Loucy (cell line): ENCODE data around the gene OR10H4.
"Not testable (repeated sequence)": the region's sequence is repeated elsewhere in the genome, so short reads cannot be mapped to it uniquely, and the experiment has no call there.

Source experiments
- H2AFZ ChIP-seq: fragments of 200-600 bp; sonication (generic); 2 replicates; pipeline ENCODE4 v1.6.0; 2016; ENCODE audit warnings: antibody characterized with exemption, mild to moderate bottlenecking, low read length, moderate library complexity
- H3F3A ChIP-seq: fragments of 200-600 bp; 2 replicates; pipeline ENCODE4 v1.6.0; 2016; ENCODE audit warnings: antibody characterized with exemption, low read depth, mild to moderate bottlenecking
- H3K27me3 ChIP-seq: fragments of 200-600 bp; sonication (generic); 2 replicates; pipeline ENCODE4 v1.6.1; 2014; ENCODE audit warnings: low read length, mild to moderate bottlenecking; ENCODE audit not compliant: insufficient read depth, poor library complexity, severe bottlenecking
- H3K36me3 ChIP-seq: fragments of 200-600 bp; sonication (generic); 2 replicates; pipeline ENCODE4 v1.6.1; 2016; ENCODE audit warnings: low read length; ENCODE audit not compliant: insufficient read depth
- H3K4me1 ChIP-seq: fragments of 200-600 bp; sonication (generic); 2 replicates; pipeline ENCODE4 v1.5.1; 2014; ENCODE audit warnings: low read length, mild to moderate bottlenecking; ENCODE audit not compliant: insufficient read depth, poor library complexity, severe bottlenecking
- H3K4me2 ChIP-seq: fragments of 200-600 bp; sonication (generic); 2 replicates; pipeline ENCODE4 v1.6.0; 2014; ENCODE audit warnings: antibody characterized with exemption, low read length, low read depth, mild to moderate bottlenecking; ENCODE audit not compliant: poor library complexity, severe bottlenecking
- H3K4me3 ChIP-seq: fragments of 200-600 bp; sonication (generic); 2 replicates; pipeline ENCODE4 v1.5.1; 2014; ENCODE audit warnings: low read length, mild to moderate bottlenecking, mixed read lengths; ENCODE audit not compliant: poor library complexity, severe bottlenecking
- H3K79me2 ChIP-seq: fragments of 200-600 bp; sonication (generic); 2 replicates; pipeline ENCODE4 v1.6.1; 2014; ENCODE audit warnings: low read length; ENCODE audit not compliant: insufficient read depth
- H3K9ac ChIP-seq: fragments of 200-600 bp; sonication (generic); 2 replicates; pipeline ENCODE4 v1.6.0; 2014; ENCODE audit warnings: mild to moderate bottlenecking, low read depth, low read length, moderate library complexity; ENCODE audit not compliant: poor library complexity, severe bottlenecking
- H3K9me2 ChIP-seq: fragments of 200-600 bp; sonication (generic); replicated peaks from 2 replicates; pipeline ENCODE4 v1.6.1; 2016; ENCODE audit warnings: low read depth, low read length, mixed read lengths
- H3K9me3 ChIP-seq: fragments of 200-600 bp; sonication (generic); 2 replicates; pipeline ENCODE4 v1.6.1; 2014; ENCODE audit warnings: mild to moderate bottlenecking, antibody characterized with exemption, low read length, low read depth; ENCODE audit not compliant: insufficient read depth
- H4K20me1 ChIP-seq: fragments of 200-600 bp; sonication (generic); 2 replicates; pipeline ENCODE4 v1.6.0; 2014; ENCODE audit warnings: antibody characterized with exemption, low read length, mild to moderate bottlenecking; ENCODE audit not compliant: insufficient read depth, poor library complexity, severe bottlenecking
- EZH2phosphoT487 ChIP-seq: fragments of 200-600 bp; IDR thresholded peaks from 2 replicates; pipeline ENCODE4 v1.6.1; 2018; ENCODE audit warnings: antibody characterized with exemption, mild to moderate bottlenecking, moderate library complexity, borderline replicate concordance
- TF ChIP-seq, protein P1 (sequence below): fragments of 200-600 bp; sonication (generic); conservative IDR thresholded peaks from 2 replicates; pipeline ENCODE4 v1.5.1; 2014; ENCODE audit warnings: mild to moderate bottlenecking, antibody characterized with exemption, low read length

Gene OR10H4

DNA sequence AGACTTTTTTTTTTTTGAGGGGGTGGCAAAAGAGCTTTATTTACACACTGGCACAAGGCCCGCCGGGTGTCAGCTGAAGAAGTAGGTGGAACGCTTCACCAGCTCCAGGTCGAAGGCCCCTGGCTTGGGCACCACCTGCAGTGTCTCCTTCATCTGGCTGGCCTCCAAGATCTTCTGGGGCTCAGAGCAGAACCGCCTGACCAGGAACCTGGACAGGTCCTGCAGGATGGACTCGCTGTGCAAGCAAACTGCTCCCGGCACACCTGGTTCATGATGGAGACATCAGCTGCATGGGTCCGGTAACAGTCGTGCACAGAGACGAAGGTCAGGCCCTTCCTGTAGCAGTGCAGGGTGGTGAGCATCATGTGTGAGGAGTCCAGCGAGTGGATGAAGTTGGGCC lies 46.6 kb upstream of the OR10H4 start:
- Histone ChIP-seq H3K4me1 (peaks cover 46% of the 10 kb centered on the region), H3K9ac (no peak overlapping the region), H3F3A (peaks cover 10% of the 10 kb centered on the region; the same call in 1 of the 2 replicates), H3K4me2 (no peak overlapping the region), H3K9me2 (no peaks in the 10 kb centered on the region), H3K9me3 (no peaks in the 10 kb centered on the region; the same call in 1 of the 2 replicates), H3K79me2 (peaks cover 20% of the 10 kb centered on the region; the same call in 1 of the 2 replicates), H3K4me3 (no peak overlapping the region), H2AFZ (no peak overlapping the region), H4K20me1 (no peaks in the 10 kb centered on the region), H3K27me3 (no peaks in the 10 kb centered on the region), H3K36me3 (no peaks in the 10 kb centered on the region)
- TF ChIP-seq, protein P1, sequence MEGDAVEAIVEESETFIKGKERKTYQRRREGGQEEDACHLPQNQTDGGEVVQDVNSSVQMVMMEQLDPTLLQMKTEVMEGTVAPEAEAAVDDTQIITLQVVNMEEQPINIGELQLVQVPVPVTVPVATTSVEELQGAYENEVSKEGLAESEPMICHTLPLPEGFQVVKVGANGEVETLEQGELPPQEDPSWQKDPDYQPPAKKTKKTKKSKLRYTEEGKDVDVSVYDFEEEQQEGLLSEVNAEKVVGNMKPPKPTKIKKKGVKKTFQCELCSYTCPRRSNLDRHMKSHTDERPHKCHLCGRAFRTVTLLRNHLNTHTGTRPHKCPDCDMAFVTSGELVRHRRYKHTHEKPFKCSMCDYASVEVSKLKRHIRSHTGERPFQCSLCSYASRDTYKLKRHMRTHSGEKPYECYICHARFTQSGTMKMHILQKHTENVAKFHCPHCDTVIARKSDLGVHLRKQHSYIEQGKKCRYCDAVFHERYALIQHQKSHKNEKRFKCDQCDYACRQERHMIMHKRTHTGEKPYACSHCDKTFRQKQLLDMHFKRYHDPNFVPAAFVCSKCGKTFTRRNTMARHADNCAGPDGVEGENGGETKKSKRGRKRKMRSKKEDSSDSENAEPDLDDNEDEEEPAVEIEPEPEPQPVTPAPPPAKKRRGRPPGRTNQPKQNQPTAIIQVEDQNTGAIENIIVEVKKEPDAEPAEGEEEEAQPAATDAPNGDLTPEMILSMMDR: no peak
- no peak for TF ChIP-seq EZH2phosphoT487

DNA sequence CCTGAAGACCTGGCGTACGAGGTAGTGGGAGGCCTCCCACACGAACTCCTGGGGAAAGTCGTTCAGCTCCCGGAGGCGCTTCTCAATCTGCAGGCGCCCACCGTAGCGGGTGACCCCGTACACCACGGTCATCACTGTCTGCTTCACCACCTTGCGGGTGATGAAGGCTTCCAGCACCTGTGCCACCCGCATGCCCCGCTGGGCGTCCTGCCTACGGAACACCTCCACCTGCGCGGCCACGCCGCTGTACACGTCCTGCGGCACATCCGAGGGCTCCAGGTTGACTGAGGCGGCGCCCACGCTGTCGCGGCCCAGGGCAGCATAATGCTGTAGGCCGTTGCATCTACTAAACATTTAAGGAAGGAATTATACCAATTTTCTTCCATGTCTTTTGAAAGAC lies 45.9 kb upstream of the OR10H4 start:
- H3K9ac ChIP-seq, H2AFZ ChIP-seq, H3K27me3 ChIP-seq, H3K9me3 ChIP-seq, H4K20me1 ChIP-seq, H3K36me3 ChIP-seq, H3K9me2 ChIP-seq, H3K4me3 ChIP-seq, H3F3A ChIP-seq, H3K4me2 ChIP-seq: not testable (repeated sequence)
- Histone ChIP-seq H3K79me2 (peaks cover 20% of the 10 kb centered on the region; the same call in 1 of the 2 replicates), H3K4me1 (peaks cover 45% of the 10 kb centered on the region)

GRCh38 chr19:15905026-15905425 lies 43.8 kb upstream of the OR10H4 start:
- H3K4me1 ChIP-seq: peaks cover 35% of the 10 kb centered on the region
- H3K9ac ChIP-seq: no peak overlapping the region
- no peaks in the 10 kb centered on the region for H4K20me1 ChIP-seq
- H2AFZ ChIP-seq: no peak overlapping the region
- no peak overlapping the region for H3K4me3 ChIP-seq
- no peaks in the 10 kb centered on the region; the same call in 1 of the 2 replicates for H3K9me3 ChIP-seq
- H3K27me3 ChIP-seq: no peaks in the 10 kb centered on the region
- peaks cover 20% of the 10 kb centered on the region; the same call in 1 of the 2 replicates for H3K79me2 ChIP-seq
- no peaks in the 10 kb centered on the region for H3K36me3 ChIP-seq
- no peak for TF ChIP-seq EZH2phosphoT487
- TF ChIP-seq, protein P1: no peak
- H3K9me2 ChIP-seq: no peaks in the 10 kb centered on the region
- H3F3A ChIP-seq: peaks cover 10% of the 10 kb centered on the region; the same call in 1 of the 2 replicates
- H3K4me2 ChIP-seq: peak overlapping the region; percentile 66

GRCh38 chr19:15911599-15912235 lies 37.1 kb upstream of the OR10H4 start:
- H3K79me2 ChIP-seq: peaks cover 2% of the 10 kb centered on the region; the same call in 1 of the 2 replicates
- no peaks in the 10 kb centered on the region for H3F3A ChIP-seq
- H3K27me3 ChIP-seq: no peaks in the 10 kb centered on the region
- TF ChIP-seq EZH2phosphoT487: no peak
- TF ChIP-seq, protein P1: peak; percentile 26
- no peaks in the 10 kb centered on the region for H3K9me2 ChIP-seq
- H3K4me3 ChIP-seq: peak overlapping the region; percentile 66
- H3K4me1 ChIP-seq: peaks cover 16% of the 10 kb centered on the region
- peak overlapping the region; percentile 69 for H3K9ac ChIP-seq
- no peaks in the 10 kb centered on the region for H3K36me3 ChIP-seq
- peaks cover 5% of the 10 kb centered on the region; the same call in 1 of the 2 replicates for H3K9me3 ChIP-seq
- H3K4me2 ChIP-seq: peak overlapping the region; percentile 62
- no peak overlapping the region for H2AFZ ChIP-seq
- no peaks in the 10 kb centered on the region for H4K20me1 ChIP-seq
